Anterior cingulate cortex (tissue), 58 donors: ENCODE results near the gene PSME4.
"Not testable (repeated sequence)": the region's sequence is repeated elsewhere in the genome, so short reads cannot be mapped to it uniquely, and the experiment has no call there.

ENCODE experiments used
- DNase-seq, 58 donors: peaks; one replicate each; lab custom pipeline; 2025; lab: John Stamatoyannopoulos, UW

PSME4 gene

DNA sequence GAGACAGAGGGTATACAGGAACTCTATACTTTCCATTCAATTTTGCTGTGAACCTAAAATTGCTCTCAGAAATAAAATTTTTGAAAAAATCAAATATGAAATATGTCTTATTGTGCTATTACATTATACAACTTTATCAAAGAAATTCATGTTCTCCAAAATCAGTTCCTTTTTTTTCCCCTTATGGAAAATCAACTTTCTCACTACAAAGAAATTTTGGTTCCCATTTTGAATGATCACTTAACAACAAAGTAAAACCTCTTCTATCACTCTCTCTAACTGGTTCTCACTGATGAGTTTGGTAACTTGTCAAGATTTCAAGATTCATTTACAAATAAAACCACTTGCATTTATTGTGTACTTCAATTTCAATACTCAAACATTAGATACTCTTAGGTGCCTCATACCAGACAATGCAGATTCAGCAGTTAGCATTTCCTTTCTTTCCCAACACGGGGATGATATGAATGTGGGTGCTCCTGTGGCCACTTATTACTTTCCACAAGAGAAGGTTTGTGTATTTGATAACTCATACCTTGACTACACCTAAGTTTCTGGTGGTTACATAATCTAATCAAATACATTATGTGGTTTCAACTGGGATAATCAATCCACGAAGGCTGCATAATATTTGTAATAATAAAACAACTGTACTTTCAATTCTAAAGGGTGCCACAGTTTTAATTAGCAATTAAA, 6.4 kb downstream of the PSME4 start:
- no peak for DNase-seq

- DNase-seq: not testable (repeated sequence)
These were observed 9.1 kb downstream of the PSME4 start for GRCh38 chr2:53961478-53962216.

- no peak for DNase-seq
These were observed 10.3 kb downstream of the PSME4 start for GRCh38 chr2:53960476-53960875.

- DNase-seq: no peak
These were observed 12.3 kb downstream of the PSME4 start for GRCh38 chr2:53958443-53958842.

- DNase-seq: no peak
These were observed 18.3 kb downstream of the PSME4 start for GRCh38 chr2:53952519-53952918.

- DNase-seq: no peak
These were observed 21.3 kb downstream of the PSME4 start for GRCh38 chr2:53949457-53949856.

- DNase-seq: no peak
These were observed 25.3 kb downstream of the PSME4 start for GRCh38 chr2:53945538-53945937.

DNA sequence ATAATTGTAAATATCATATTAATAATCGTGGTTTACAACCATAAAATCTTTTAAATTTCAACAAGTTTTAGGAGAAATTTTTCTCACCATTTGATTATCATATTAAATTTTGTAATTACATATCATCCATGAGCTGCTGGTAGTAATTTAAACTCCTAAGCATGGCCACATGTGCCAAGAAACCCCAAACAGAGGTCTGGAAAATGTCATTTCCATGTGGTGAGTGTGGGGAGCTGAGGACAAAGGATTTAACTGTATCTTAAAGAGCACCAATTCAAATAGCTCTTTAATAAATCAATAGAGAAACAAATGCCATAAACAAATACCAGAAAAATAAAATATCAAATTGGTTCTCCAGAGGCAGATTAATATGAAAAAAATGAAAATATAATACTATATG, 26.3 kb downstream of the PSME4 start:
- DNase-seq: no peak

- no peak for DNase-seq
These were observed 28.5 kb downstream of the PSME4 start for GRCh38 chr2:53942280-53942679.

DNA sequence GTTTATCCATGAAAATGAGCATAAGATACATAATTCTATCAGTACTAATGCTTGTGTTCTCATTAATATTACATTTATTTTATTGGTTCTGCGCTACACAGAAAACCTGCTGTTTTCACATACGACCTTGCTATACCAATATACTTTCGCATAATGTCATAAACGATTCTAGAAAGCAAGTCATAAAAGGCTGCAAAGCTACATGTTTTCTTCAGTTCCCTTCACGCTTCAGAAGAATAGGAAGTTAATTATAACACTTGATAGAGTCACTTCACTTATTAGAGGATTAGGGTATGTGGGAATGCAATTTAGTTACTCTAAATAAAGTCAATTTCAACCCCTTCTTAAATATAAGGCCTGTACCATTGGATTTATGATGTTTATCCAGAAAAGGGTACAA, 29.0 kb downstream of the PSME4 start:
- DNase-seq: no peak

GRCh38 chr2:53939656-53940055, 31.1 kb downstream of the PSME4 start:
- no peak for DNase-seq

GRCh38 chr2:53938904-53939303, 31.9 kb downstream of the PSME4 start:
- no peak for DNase-seq

- DNase-seq: no peak
These were observed 37.5 kb downstream of the PSME4 start for GRCh38 chr2:53933329-53933728.

DNA sequence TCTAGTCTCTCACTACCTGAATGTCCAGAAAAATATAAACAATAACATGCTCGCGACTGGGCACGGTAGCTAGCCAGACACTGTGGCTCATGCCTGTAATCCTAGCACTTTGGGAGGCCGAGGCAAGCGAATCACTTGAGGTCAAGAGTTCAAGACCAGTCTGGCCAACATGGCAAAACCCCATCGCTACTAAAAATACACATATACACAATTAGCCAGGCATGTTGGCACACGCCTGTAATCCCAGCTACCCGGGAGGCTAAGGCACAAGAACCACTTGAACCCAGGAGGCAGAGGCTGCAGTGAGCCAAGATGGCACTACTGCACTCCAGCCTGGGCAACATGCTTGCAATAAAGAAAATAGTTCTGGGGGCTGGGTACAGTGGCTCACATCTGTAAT, 44.5 kb downstream of the PSME4 start:
- DNase-seq: not testable (repeated sequence)

GRCh38 chr2:53913721-53914120, 57.1 kb downstream of the PSME4 start:
- no peak for DNase-seq

GRCh38 chr2:53911434-53912189, 59.2 kb downstream of the PSME4 start:
- no peak for DNase-seq

- DNase-seq: no peak
These were observed 63.2 kb downstream of the PSME4 start for GRCh38 chr2:53907582-53907981.

GRCh38 chr2:53905396-53905795, 65.4 kb downstream of the PSME4 start:
- no peak for DNase-seq

GRCh38 chr2:53903011-53903410, 67.8 kb downstream of the PSME4 start:
- DNase-seq: no peak

- DNase-seq: no peak
These were observed 69.6 kb downstream of the PSME4 start for GRCh38 chr2:53901192-53901591.

GRCh38 chr2:53896864-53897263, 73.9 kb downstream of the PSME4 start:
- peak in 1 of 58 donors; percentile 3 for DNase-seq
